HG03521 (cell line): ENCODE data around the gene HERC4.
"Not testable (repeated sequence)": the region's sequence is repeated elsewhere in the genome, so short reads cannot be mapped to it uniquely, and the experiment has no call there.

Experiments
- ATAC-seq: cut with Tn5 transposase; IDR thresholded peaks from one replicate; pipeline ENCODE4 v1.9.1; 2021; ENCODE audit warnings: mild to moderate bottlenecking, moderate library complexity; ENCODE audit not compliant: unreplicated experiment

HERC4 gene

GRCh38 chr10:67884842-67885670 lies 190.0 kb downstream of the HERC4 start:
- peak; percentile 50 for ATAC-seq

GRCh38 chr10:67884313-67884841 lies 190.7 kb downstream of the HERC4 start, which contains the start of gene SIRT1:
Gene SIRT1 (plus strand): TSS chr10:67884656. CDS start chr10:67884722, 66 bp downstream.
- ATAC-seq, result peak; percentile 81

GRCh38 chr10:67883710-67884312 lies 191.3 kb downstream of the HERC4 start:
- no peak for ATAC-seq

GRCh38 chr10:67878133-67878532 lies 196.9 kb downstream of the HERC4 start:
- no peak for ATAC-seq

- not testable (repeated sequence) for ATAC-seq
These were observed 197.7 kb downstream of the HERC4 start for GRCh38 chr10:67877421-67877820.

GRCh38 chr10:67875340-67876238 lies 199.5 kb downstream of the HERC4 start:
- ATAC-seq, result no peak
